GM12872 (cell line): ENCODE data around the gene RHBDD2.

Experiments
- CTCF ChIP-seq: IDR thresholded peaks from 3 replicates; pipeline ENCODE4 v1.5.1; 2011; ENCODE audit warnings: low read depth, mild to moderate bottlenecking, low read length, moderate library complexity; ENCODE audit not compliant: insufficient read depth

The RHBDD2 gene

GRCh38 chr7:75896803-75897327 is 18.0 kb downstream of the RHBDD2 start:
- TF ChIP-seq CTCF: no peak

- TF ChIP-seq CTCF: no peak
These were observed 21.9 kb downstream of the RHBDD2 start for GRCh38 chr7:75900617-75901315.

- TF ChIP-seq CTCF: no peak
These were observed 27.2 kb downstream of the RHBDD2 start for GRCh38 chr7:75905785-75906604.

- no peak for TF ChIP-seq CTCF
These were observed 28.3 kb downstream of the RHBDD2 start for GRCh38 chr7:75906991-75907667.

- TF ChIP-seq CTCF: no peak
These were observed 30.8 kb downstream of the RHBDD2 start for GRCh38 chr7:75909521-75910132.

- no peak for TF ChIP-seq CTCF
These were observed 34.6 kb downstream of the RHBDD2 start for GRCh38 chr7:75913437-75913836.
